ENCODE results near the gene EYA2. TPM values are rescaled to one million over a fixed set of nuclear protein-coding genes. Genes with fewer than 3 reads are reported as not detected.

EYA2 gene
- total RNA-seq = 10 to 100 TPM in 1 of 4 donors, 1 to 10 TPM in 3; 8.9 to 18.0 (median 9.5) TPM

GRCh38 chr20:46894579-46894958 is at the start of gene EYA2:
Gene EYA2 (plus strand): TSS chr20:46894843. CDS start chr20:46990011, 95,168 bp downstream.
- TF ChIP-seq CTCF (IDR thresholded peaks at IDR 0.05) = no peak
- DNase-seq (ENCODE audit: low spot score) (no peak), ATAC-seq (ENCODE audit: low FRiP score) (peak; percentile 32)

GRCh38 chr20:46844965-46845364 is 49.7 kb upstream of the EYA2 start:
- no peak for DNase-seq (ENCODE audit: low spot score)
- no peak for ATAC-seq (ENCODE audit: low FRiP score)
- TF ChIP-seq CTCF (IDR thresholded peaks at IDR 0.05) = no peak

- DNase-seq (ENCODE audit: low spot score) (no peak), ATAC-seq (ENCODE audit: low FRiP score) (no peak)
- TF ChIP-seq CTCF (IDR thresholded peaks at IDR 0.05) = no peak
These were observed 45.4 kb upstream of the EYA2 start for GRCh38 chr20:46849269-46849668.

- no peak for DNase-seq (ENCODE audit: low spot score)
- TF ChIP-seq CTCF (IDR thresholded peaks at IDR 0.05) = no peak
- no peak for ATAC-seq (ENCODE audit: low FRiP score)
These were observed 44.9 kb upstream of the EYA2 start for GRCh38 chr20:46849751-46850150.

- TF ChIP-seq CTCF (IDR thresholded peaks at IDR 0.05) = no peak
- DNase-seq (ENCODE audit: low spot score) = no peak
- no peak for ATAC-seq (ENCODE audit: low FRiP score)
These were observed 44.2 kb upstream of the EYA2 start for GRCh38 chr20:46850416-46850815.

- TF ChIP-seq CTCF (IDR thresholded peaks at IDR 0.05) = no peak
- no peak for ATAC-seq (ENCODE audit: low FRiP score)
- no peak for DNase-seq (ENCODE audit: low spot score)
These were observed 43.7 kb upstream of the EYA2 start for GRCh38 chr20:46850896-46851295.

- no peak for ATAC-seq (ENCODE audit: low FRiP score)
- no peak for DNase-seq (ENCODE audit: low spot score)
- no peak for TF ChIP-seq CTCF (IDR thresholded peaks at IDR 0.05)
These were observed 42.9 kb upstream of the EYA2 start for GRCh38 chr20:46851746-46852145.
